Endothelial cell of umbilical vein (primary cell): ENCODE results near the gene UBE2F. TPM values are rescaled to one million over a fixed set of nuclear protein-coding genes. Genes with fewer than 3 reads are reported as not detected.

Source experiments
- BruUV-seq: library from RNA; stranded (reverse); fragments of 400-500 nt; replicated peaks from 2 replicates; lab custom pipeline; 2021; lab: Mats Ljungman, UMichigan
- CTCF ChIA-PET: fragments of 300-600, 350-600 bp; sonication (Branson Sonifier 250); formaldehyde crosslinking; loops from one replicate; lab custom pipeline; 2021; ENCODE audit warnings: antibody characterized with exemption, inconsistent platforms; lab: Charles Lee
- POLR2A ChIA-PET: fragments of 300-600, 350-600 bp; sonication (Branson Sonifier 250); formaldehyde crosslinking; loops from one replicate; lab custom pipeline; 2021; ENCODE audit warnings: antibody characterized with exemption, inconsistent platforms; lab: Charles Lee
- DNase-seq: peaks from one replicate; pipeline ENCODE4 v3.0.0-alpha.2; 2011; ENCODE audit warnings: low read depth, low spot score
- FAIRE-seq: peaks from 2 replicates; lab custom pipeline; 2011; peaks lifted over from hg19 to GRCh38; lab: Jason Lieb, UNC
- H2AFZ ChIP-seq: 2 replicates; pipeline ENCODE4 v1.6.0; 2012; ENCODE audit warnings: low read depth, low read length, control low read depth, inconsistent platforms
- H3K27ac ChIP-seq: 2 replicates; pipeline ENCODE4 v1.5.1; 2011; ENCODE audit warnings: low read depth, mild to moderate bottlenecking, control low read depth, low read length, moderate library complexity; ENCODE audit not compliant: insufficient read depth
- H3K27me3 ChIP-seq, 2 experiments: 2 replicates each; pipeline versions ENCODE4 v1.6.0 to v1.6.1; 2011; ENCODE audit warnings: low read length in 2 of 2, mixed read lengths in 1 of 2; ENCODE audit not compliant: control insufficient read depth in 2 of 2, insufficient read depth in 2 of 2
- H3K36me3 ChIP-seq, 2 experiments: 2 replicates in 1 of 2; 3 replicates in 1 of 2; pipeline ENCODE4 v1.5.1; 2011; ENCODE audit warnings: low read length in 2 of 2, mild to moderate bottlenecking in 1 of 2, moderate library complexity in 1 of 2; ENCODE audit not compliant: control insufficient read depth in 2 of 2, insufficient read depth in 2 of 2; ENCODE audit errors: extremely low read depth in 1 of 2
- H3K4me1 ChIP-seq: 3 replicates; pipeline ENCODE4 v1.5.1; 2011; ENCODE audit warnings: mild to moderate bottlenecking, low read length; ENCODE audit not compliant: control insufficient read depth, insufficient read depth; ENCODE audit errors: extremely low read depth
- H3K4me2 ChIP-seq: 2 replicates; pipeline ENCODE4 v1.6.1; 2011; ENCODE audit warnings: low read length, control low read depth, mixed read lengths; ENCODE audit not compliant: insufficient read depth
- H3K4me3 ChIP-seq, 3 experiments: fragments of 200-600 bp in 1 of 3; sonication (generic), shearing (Covaris generic) in 1 of 3; replicated peaks in 1 of 3; 2 replicates each; pipeline ENCODE4 v1.5.1; 2011 to 2016; ENCODE audit warnings: control low read depth in 3 of 3, low read length in 3 of 3, mild to moderate bottlenecking in 2 of 3, inconsistent platforms in 1 of 3, low read depth in 1 of 3, moderate library complexity in 1 of 3; ENCODE audit not compliant: insufficient read depth in 1 of 3
- H3K79me2 ChIP-seq: 2 replicates; pipeline ENCODE4 v1.6.0; 2012; ENCODE audit warnings: low read length, inconsistent platforms; ENCODE audit not compliant: control insufficient read depth, insufficient read depth
- H3K9ac ChIP-seq: replicated peaks from 2 replicates; pipeline ENCODE3; 2011; ENCODE audit warnings: low read length, control low read depth; ENCODE audit not compliant: insufficient read depth; ENCODE audit errors: extremely low read depth
- H3K9me1 ChIP-seq: replicated peaks from 3 replicates; pipeline ENCODE4 v1.6.0; 2011; ENCODE audit warnings: mild to moderate bottlenecking, low read length; ENCODE audit not compliant: control insufficient read depth, insufficient read depth; ENCODE audit errors: extremely low read depth
- H3K9me3 ChIP-seq: replicated peaks from 2 replicates; pipeline ENCODE4 v1.5.1; 2012; ENCODE audit warnings: low read length, inconsistent platforms; ENCODE audit not compliant: control insufficient read depth, insufficient read depth
- H4K20me1 ChIP-seq: replicated peaks from 2 replicates; pipeline ENCODE3; 2011; ENCODE audit warnings: mild to moderate bottlenecking, low read length; ENCODE audit not compliant: control insufficient read depth, insufficient read depth; ENCODE audit errors: extremely low read depth
- EZH2 ChIP-seq: IDR thresholded peaks from 2 replicates; pipeline ENCODE4 v1.6.1; 2012; ENCODE audit warnings: borderline replicate concordance, low read depth, mild to moderate bottlenecking, moderate library complexity, low read length, inconsistent platforms; ENCODE audit not compliant: severe bottlenecking
- FOS ChIP-seq: IDR thresholded peaks from 2 replicates; pipeline ENCODE4 v1.6.1; 2011; ENCODE audit warnings: mild to moderate bottlenecking, low read length, moderate library complexity, borderline replicate concordance; ENCODE audit not compliant: insufficient read depth
- GATA2 ChIP-seq: IDR thresholded peaks from 2 replicates; pipeline ENCODE4 v1.7.0; 2011; ENCODE audit warnings: low read depth, mild to moderate bottlenecking, moderate library complexity, mixed read lengths, low read length; ENCODE audit not compliant: insufficient read length, insufficient read depth
- JUN ChIP-seq: IDR thresholded peaks from 2 replicates; pipeline ENCODE4 v1.6.1; 2011; ENCODE audit warnings: borderline replicate concordance, low read depth; ENCODE audit not compliant: insufficient read length, insufficient read depth
- MYC ChIP-seq: IDR thresholded peaks from one replicate; pipeline ENCODE4 v1.6.1; 2011; ENCODE audit warnings: mild to moderate bottlenecking, low read depth, low read length
- POLR2A ChIP-seq: IDR thresholded peaks from 2 replicates; pipeline ENCODE4 v1.6.1; 2012; ENCODE audit warnings: low read depth, mild to moderate bottlenecking, control low read depth, low read length
- POLR2AphosphoS5 ChIP-seq: IDR thresholded peaks from 2 replicates; pipeline ENCODE4 v1.6.1; 2012; ENCODE audit warnings: low read depth, mild to moderate bottlenecking, control low read depth, low read length, moderate library complexity; ENCODE audit not compliant: insufficient read depth
- dilution Hi-C: fragments of 300-500 bp; cut with MboI; formaldehyde crosslinking; loops from one replicate; pipeline ENCODE4 v1.15.0; 2019; ENCODE audit warnings: low sequenced_read_pairs; ENCODE audit not compliant: extremely low pct_ligation_motif_present
- intact Hi-C: fragments of 100-400 bp; cut with micrococcal nuclease; formaldehyde crosslinking; loops from one replicate; pipeline ENCODE4 v1.10.0; 2022
- polyA plus RNA-seq, 4 experiments: library from polyadenylated mRNA; depleted of rRNA in 3 of 4; stranded (reverse) in 3 of 4; unstranded in 1 of 4; fragments of >200 nt; gene quantifications; 2 replicates each; pipeline versions ENCODE4 v1.2.1 to v1.2.3, GENCODE V29; 2011 to 2012; ENCODE audit warnings: missing spikeins in 1 of 4
- total RNA-seq: library from RNA; stranded (reverse); gene quantifications from 2 replicates; pipeline ENCODE4 v1.2.3, GENCODE V29; 2021
- TF ChIP-seq, protein P1 (sequence below): IDR thresholded peaks from 2 replicates; pipeline ENCODE4 v1.6.1; 2011; ENCODE audit not compliant: insufficient read depth, insufficient read length
- TF ChIP-seq, protein P2 (sequence below), 2 donors: IDR thresholded peaks; 1 replicate in 1 of 2; 2 replicates in 1 of 2; pipeline ENCODE4 v1.5.1; 2011; ENCODE audit warnings: low read length in 2 of 2, mild to moderate bottlenecking in 2 of 2, moderate library complexity in 2 of 2, control low read depth in 1 of 2, inconsistent platforms in 1 of 2, low read depth in 1 of 2; ENCODE audit not compliant: insufficient read depth in 1 of 2; ENCODE audit errors: extremely low read depth in 1 of 2

Gene UBE2F
- total and polyA plus RNA-seq, 2 donors (not counting 3 experiments of a cell fraction or from before 2014, with no cell fraction given), result 42.3 to 45.6 TPM

DNA sequence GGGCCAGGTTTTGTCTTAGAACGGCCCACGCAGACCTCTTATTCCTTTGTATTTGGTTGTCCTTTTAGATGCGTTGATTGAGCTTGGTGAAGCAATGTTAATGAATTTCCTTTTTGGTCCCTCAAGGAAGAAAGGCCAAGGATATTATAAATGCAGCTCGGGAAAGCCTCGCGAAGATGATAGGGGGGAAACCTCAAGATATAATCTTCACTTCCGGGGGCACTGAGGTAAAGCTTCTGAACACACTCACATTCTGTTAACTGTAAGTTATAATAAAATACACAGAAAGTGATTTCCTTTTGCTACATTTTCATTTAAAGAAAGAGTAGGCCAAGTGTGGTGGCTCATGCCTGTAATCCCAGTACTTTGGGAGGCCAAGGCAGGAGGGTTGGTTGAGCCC lies 101.1 kb downstream of the UBE2F start:
- Histone ChIP-seq H2AFZ (no peak overlapping the region), H3K9ac (no peak overlapping the region), H3K4me2 (no peak overlapping the region), H3K4me3 (no peak overlapping the region), H3K36me3 (peaks cover 6% of the 10 kb centered on the region in 2 experiments), H3K79me2 (peaks cover under 1% of the 10 kb centered on the region), H3K27ac (no peak overlapping the region), H3K9me3 (no peaks in the 10 kb centered on the region), H3K9me1 (no peaks in the 10 kb centered on the region), H3K4me1 (no peaks in the 10 kb centered on the region), H3K27me3 (no peaks in the 10 kb centered on the region), H4K20me1 (no peaks in the 10 kb centered on the region)
- ChIA-PET CTCF (no interaction called here), POLR2A (no interaction called here)
- no peak for FAIRE-seq
- DNase-seq, result no peak
- TF ChIP-seq, protein P1, sequence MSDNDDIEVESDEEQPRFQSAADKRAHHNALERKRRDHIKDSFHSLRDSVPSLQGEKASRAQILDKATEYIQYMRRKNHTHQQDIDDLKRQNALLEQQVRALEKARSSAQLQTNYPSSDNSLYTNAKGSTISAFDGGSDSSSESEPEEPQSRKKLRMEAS, result no peak
- TF ChIP-seq JUN, result no peak
- TF ChIP-seq POLR2A, result no peak
- TF ChIP-seq EZH2, result no peak
- TF ChIP-seq POLR2AphosphoS5, result no peak
- TF ChIP-seq FOS, result no peak
- no peak for TF ChIP-seq GATA2
- TF ChIP-seq, protein P2, sequence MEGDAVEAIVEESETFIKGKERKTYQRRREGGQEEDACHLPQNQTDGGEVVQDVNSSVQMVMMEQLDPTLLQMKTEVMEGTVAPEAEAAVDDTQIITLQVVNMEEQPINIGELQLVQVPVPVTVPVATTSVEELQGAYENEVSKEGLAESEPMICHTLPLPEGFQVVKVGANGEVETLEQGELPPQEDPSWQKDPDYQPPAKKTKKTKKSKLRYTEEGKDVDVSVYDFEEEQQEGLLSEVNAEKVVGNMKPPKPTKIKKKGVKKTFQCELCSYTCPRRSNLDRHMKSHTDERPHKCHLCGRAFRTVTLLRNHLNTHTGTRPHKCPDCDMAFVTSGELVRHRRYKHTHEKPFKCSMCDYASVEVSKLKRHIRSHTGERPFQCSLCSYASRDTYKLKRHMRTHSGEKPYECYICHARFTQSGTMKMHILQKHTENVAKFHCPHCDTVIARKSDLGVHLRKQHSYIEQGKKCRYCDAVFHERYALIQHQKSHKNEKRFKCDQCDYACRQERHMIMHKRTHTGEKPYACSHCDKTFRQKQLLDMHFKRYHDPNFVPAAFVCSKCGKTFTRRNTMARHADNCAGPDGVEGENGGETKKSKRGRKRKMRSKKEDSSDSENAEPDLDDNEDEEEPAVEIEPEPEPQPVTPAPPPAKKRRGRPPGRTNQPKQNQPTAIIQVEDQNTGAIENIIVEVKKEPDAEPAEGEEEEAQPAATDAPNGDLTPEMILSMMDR (IDR thresholded peaks at IDR 0.05; ENCODE audit: extremely low read depth in 1 of 2, insufficient read depth in 1 of 2, low read depth in 1 of 2, low read length in 2 of 2), result no peak
- TF ChIP-seq MYC, result no peak
- no TSS peak for BruUV-seq
- dilution Hi-C loops, result no loop called here
- intact Hi-C loops, result loop anchor here (10.0 kb wide), 1 partner anchor 167 kb away; no protein-coding TSS in a partner anchor
